Calu3 (cell line): Measurements from ENCODE around the gene DYNC2H1. TPM values are rescaled to one million over a fixed set of nuclear protein-coding genes. Genes with fewer than 3 reads are reported as not detected.

Experiments
- BruUV-seq: library from RNA; stranded (reverse); fragments of 400-500 nt; replicated peaks from 2 replicates; lab custom pipeline; 2021; lab: Mats Ljungman, UMichigan
- CTCF ChIA-PET: fragments of 300-600 bp; sonication (Branson Sonifier 250); formaldehyde crosslinking; loops from one replicate; lab custom pipeline; 2022; ENCODE audit warnings: antibody characterized with exemption; lab: Charles Lee
- DNase-seq: peaks from one replicate; pipeline ENCODE4 v3.0.0; 2022
- H3K27ac Mint-ChIP-seq: one replicate; pipeline ENCODE4 v1.8.0; 2022; ENCODE audit warnings: mixed read lengths; ENCODE audit not compliant: unreplicated experiment
- H3K27me3 Mint-ChIP-seq: one replicate; pipeline ENCODE4 v1.8.0; 2022; ENCODE audit warnings: mixed read lengths; ENCODE audit not compliant: unreplicated experiment
- H3K36me3 Mint-ChIP-seq: one replicate; pipeline ENCODE4 v1.8.0; 2022; ENCODE audit warnings: mild to moderate bottlenecking, moderate library complexity, mixed read lengths; ENCODE audit not compliant: insufficient read depth, unreplicated experiment
- H3K4me1 Mint-ChIP-seq: one replicate; pipeline ENCODE4 v1.8.0; 2022; ENCODE audit warnings: mild to moderate bottlenecking, low read depth, mixed read lengths; ENCODE audit not compliant: unreplicated experiment
- H3K4me3 Mint-ChIP-seq: one replicate; pipeline ENCODE4 v1.8.0; 2022; ENCODE audit warnings: mild to moderate bottlenecking, low read depth, moderate library complexity, mixed read lengths; ENCODE audit not compliant: unreplicated experiment
- H3K9me3 Mint-ChIP-seq: one replicate; pipeline ENCODE4 v1.8.0; 2022; ENCODE audit warnings: low read depth, mixed read lengths; ENCODE audit not compliant: unreplicated experiment
- CTCF ChIP-seq: fragments of 200-600 bp; IDR thresholded peaks from one replicate; pipeline ENCODE4 v1.8.0; 2022; ENCODE audit warnings: antibody characterized with exemption; ENCODE audit not compliant: unreplicated experiment
- intact Hi-C: fragments of 100-400 bp; cut with micrococcal nuclease; formaldehyde crosslinking; loops from one replicate; pipeline ENCODE4 v1.10.0; 2022; ENCODE audit not compliant: unreplicated experiment
- total RNA-seq: library from RNA; stranded (reverse); gene quantifications from 2 replicates; pipeline ENCODE4 v1.2.3, GENCODE V29; 2022

The DYNC2H1 gene
- total RNA-seq, 1 experiment from 2014 or later: 3.4 TPM

- no peaks in the 10 kb centered on the region for H3K36me3 Mint-ChIP-seq
- no TSS peak for BruUV-seq
- TF ChIP-seq CTCF: no peak
- no peaks in the 10 kb centered on the region for H3K4me1 Mint-ChIP-seq
- no peaks in the 10 kb centered on the region for H3K27me3 Mint-ChIP-seq
- no peaks in the 10 kb centered on the region for H3K9me3 Mint-ChIP-seq
- no peak overlapping the region for H3K4me3 Mint-ChIP-seq
- intact Hi-C loops: no loop called here
- CTCF ChIA-PET: no interaction called here
- no peak overlapping the region for H3K27ac Mint-ChIP-seq
- DNase-seq: no peak
Observed at GRCh38 chr11:103436131-103436770, 327.0 kb downstream of the DYNC2H1 start.

- Mint-ChIP-seq H3K27ac (no peak overlapping the region), H3K36me3 (no peaks in the 10 kb centered on the region), H3K4me3 (no peak overlapping the region), H3K4me1 (no peaks in the 10 kb centered on the region), H3K9me3 (no peaks in the 10 kb centered on the region), H3K27me3 (no peaks in the 10 kb centered on the region)
- no peak for TF ChIP-seq CTCF
- CTCF ChIA-PET: no interaction called here
- intact Hi-C loops: no loop called here
- no peak for DNase-seq
- no TSS peak for BruUV-seq
Observed at GRCh38 chr11:103441021-103441420, 331.8 kb downstream of the DYNC2H1 start.

GRCh38 chr11:103448966-103449365 lies 339.7 kb downstream of the DYNC2H1 start:
- Mint-ChIP-seq H3K9me3 (no peaks in the 10 kb centered on the region), H3K27ac (no peak overlapping the region), H3K4me1 (no peaks in the 10 kb centered on the region), H3K36me3 (no peaks in the 10 kb centered on the region), H3K27me3 (no peaks in the 10 kb centered on the region), H3K4me3 (no peak overlapping the region)
- intact Hi-C loops: no loop called here
- no peak for DNase-seq
- CTCF ChIA-PET: no interaction called here
- no peak for TF ChIP-seq CTCF
- BruUV-seq: no TSS peak

GRCh38 chr11:103450241-103450640 lies 341.0 kb downstream of the DYNC2H1 start:
- H3K9me3 Mint-ChIP-seq: no peaks in the 10 kb centered on the region
- H3K4me3 Mint-ChIP-seq: no peak overlapping the region
- DNase-seq: no peak
- no peaks in the 10 kb centered on the region for H3K4me1 Mint-ChIP-seq
- H3K36me3 Mint-ChIP-seq: no peaks in the 10 kb centered on the region
- intact Hi-C loops: no loop called here
- no peak for TF ChIP-seq CTCF
- no peaks in the 10 kb centered on the region for H3K27me3 Mint-ChIP-seq
- H3K27ac Mint-ChIP-seq: no peak overlapping the region
- CTCF ChIA-PET: no interaction called here
- BruUV-seq: no TSS peak
